Fibroblast of the aortic adventitia (primary cell): Measurements from ENCODE around the gene LSM4. TPM values are rescaled to one million over a fixed set of nuclear protein-coding genes. Genes with fewer than 3 reads are reported as not detected.
"Not testable (repeated sequence)": the region's sequence is repeated elsewhere in the genome, so short reads cannot be mapped to it uniquely, and the experiment has no call there.

Experiments used
- DNase-seq: peaks from one replicate; pipeline ENCODE4 v3.0.0-alpha.2; 2010; ENCODE audit warnings: low read depth
- H3K4me3 ChIP-seq: 2 replicates; pipeline ENCODE4 v1.5.1; 2011; ENCODE audit warnings: low read depth, mild to moderate bottlenecking, control low read depth, low read length, moderate library complexity
- total RNA-seq: library from RNA; depleted of rRNA; stranded (reverse); fragments of >200 nt; gene quantifications from 2 replicates; pipeline ENCODE4 v1.2.3, GENCODE V29; 2012; ENCODE audit warnings: low replicate concordance
- TF ChIP-seq, protein P1 (sequence below): IDR thresholded peaks from 2 replicates; pipeline ENCODE4 v1.5.1; 2011; ENCODE audit warnings: mild to moderate bottlenecking, low read length, control low read depth, inconsistent platforms; ENCODE audit not compliant: insufficient read depth

LSM4 gene
- total RNA-seq, 1 donor: 113 TPM

DNA sequence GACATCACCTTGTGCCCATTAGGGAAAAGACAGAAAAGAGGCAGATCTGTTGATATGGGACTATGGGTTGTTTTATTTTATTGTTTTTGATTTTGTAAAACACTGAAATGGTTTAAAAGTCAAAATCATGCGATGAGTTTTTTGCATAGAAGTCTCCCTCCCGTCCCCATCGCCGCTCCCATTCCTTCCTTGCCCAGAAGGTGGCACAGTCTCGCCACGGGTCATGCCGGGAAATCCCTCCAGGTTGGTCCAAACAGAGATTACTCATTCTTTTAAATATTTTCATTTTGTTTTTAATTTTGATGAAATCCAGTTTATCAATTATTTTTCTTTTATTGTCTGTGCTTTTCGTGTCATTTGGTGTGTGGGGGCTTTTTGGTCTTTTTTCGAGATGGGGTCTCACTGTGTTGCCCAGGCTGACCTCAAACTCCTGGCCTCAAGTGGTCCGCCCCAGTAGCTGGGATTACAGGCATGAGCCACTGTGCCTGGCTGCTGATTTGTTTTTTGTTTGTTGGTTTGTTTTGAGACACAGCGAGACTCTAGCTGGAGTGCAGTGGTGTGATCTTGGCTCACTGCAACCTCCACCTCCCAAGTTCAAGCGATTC is 26.8 kb upstream of the LSM4 start:
- no peak overlapping the region for H3K4me3 ChIP-seq
- TF ChIP-seq, protein P1, sequence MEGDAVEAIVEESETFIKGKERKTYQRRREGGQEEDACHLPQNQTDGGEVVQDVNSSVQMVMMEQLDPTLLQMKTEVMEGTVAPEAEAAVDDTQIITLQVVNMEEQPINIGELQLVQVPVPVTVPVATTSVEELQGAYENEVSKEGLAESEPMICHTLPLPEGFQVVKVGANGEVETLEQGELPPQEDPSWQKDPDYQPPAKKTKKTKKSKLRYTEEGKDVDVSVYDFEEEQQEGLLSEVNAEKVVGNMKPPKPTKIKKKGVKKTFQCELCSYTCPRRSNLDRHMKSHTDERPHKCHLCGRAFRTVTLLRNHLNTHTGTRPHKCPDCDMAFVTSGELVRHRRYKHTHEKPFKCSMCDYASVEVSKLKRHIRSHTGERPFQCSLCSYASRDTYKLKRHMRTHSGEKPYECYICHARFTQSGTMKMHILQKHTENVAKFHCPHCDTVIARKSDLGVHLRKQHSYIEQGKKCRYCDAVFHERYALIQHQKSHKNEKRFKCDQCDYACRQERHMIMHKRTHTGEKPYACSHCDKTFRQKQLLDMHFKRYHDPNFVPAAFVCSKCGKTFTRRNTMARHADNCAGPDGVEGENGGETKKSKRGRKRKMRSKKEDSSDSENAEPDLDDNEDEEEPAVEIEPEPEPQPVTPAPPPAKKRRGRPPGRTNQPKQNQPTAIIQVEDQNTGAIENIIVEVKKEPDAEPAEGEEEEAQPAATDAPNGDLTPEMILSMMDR: peak; percentile 95
- DNase-seq: peak; percentile 74

DNA sequence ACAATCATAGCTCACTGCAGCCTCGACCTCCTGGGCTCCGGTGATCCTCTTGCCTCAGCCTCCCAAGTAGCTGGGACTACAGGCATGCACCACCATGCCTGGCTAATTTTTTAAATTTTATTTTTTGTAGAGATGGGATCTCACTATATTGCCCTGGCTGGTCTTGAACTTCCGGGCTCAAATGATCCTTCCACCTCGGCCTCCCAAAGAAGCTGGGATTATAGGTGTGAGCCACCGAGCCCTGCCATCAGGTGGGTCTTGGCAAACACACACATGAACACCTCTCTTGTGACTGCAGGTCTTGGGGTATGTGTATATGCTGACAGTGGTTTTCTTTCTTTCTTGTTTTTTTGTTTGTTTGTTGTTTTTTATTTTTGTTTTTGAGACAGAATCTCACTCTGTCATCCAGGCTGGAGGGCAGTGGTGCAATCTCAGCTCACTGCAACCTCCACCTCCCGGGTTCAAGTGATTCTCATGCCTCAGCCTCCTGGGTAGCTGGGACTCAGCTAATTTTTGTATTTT is 26.0 kb upstream of the LSM4 start:
- not testable (repeated sequence) for H3K4me3 ChIP-seq, DNase-seq

DNA sequence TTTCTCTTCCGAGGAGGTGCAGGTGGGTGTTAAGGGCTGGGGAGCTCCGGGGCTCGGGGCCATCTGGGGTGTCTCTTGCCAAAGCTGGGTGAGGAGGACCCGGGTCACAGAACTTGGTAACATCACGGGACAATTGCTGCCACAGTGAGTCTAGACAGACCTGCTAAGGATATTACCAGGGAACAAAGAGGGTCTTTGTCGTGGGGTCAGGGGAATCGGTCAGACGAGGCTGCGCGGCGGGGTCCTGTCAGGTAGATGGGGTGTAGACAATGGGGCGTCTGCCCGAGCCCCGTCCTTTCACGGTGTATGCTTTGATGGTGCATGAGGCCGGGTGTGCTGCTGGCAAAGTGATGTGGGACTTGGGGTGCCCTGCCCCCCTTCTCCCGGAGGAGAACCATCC is 25.3 kb upstream of the LSM4 start:
- no peak for DNase-seq
- H3K4me3 ChIP-seq: no peak overlapping the region
- TF ChIP-seq, protein P1: no peak

DNA sequence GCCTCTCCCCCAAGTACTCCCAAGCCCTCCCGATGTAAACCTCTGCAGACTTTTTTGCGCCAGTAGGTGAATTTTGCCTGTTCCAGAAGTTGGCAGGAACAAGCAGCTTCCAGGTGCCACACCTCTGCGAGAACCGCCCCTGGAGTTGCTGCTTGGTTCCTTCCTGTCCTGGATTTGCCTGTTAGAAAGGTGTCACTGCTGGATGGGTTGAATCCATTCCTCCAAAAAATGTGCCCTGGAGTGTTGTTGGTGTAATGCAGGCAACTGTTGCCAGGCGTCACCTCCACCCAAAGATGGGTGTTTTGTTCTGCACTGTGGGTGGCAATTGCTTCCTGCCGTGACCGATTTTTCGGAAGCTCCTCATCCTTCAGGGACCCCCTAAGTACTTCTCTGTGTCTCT is 23.2 kb upstream of the LSM4 start:
- no peak for DNase-seq
- no peak overlapping the region for H3K4me3 ChIP-seq
- TF ChIP-seq, protein P1: no peak

DNA sequence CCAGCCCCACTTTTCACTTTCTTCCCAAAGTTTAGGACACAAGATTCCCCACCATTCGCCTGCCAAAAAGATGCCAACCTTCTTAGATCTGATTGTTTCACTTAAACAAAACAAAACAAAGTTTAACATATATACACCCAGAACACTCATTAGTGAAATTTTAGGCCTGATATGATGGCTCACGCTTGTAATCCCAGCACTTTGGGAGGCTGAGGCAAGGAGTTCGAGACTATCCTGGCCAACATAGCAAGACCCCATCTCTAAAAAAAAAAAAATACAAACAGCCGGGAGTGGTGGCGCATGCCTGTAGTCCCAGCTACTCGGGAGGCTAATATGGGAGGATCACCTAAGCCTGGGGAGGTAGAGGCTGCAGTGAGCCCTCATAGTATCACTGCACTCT is 22.4 kb upstream of the LSM4 start:
- H3K4me3 ChIP-seq: no peak overlapping the region
- TF ChIP-seq, protein P1: no peak
- DNase-seq: no peak

DNA sequence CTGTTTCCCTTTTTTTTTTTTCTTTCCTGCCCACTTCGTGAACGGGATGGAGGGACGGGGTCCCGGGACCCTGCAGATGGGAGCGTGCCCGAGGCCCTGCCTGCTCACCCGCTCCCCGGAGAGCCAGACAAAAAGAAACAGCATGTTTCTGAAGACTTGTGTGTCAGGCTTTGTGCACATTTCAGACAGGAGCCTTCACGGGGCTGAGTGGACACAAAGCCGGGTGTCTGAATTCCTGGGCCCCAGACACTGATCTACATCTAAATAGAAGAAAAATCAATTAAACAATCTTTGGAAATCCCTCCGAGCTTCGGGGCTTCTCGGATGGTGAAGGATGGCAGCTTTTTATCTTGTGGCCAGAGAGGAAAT is 21.7 kb upstream of the LSM4 start:
- TF ChIP-seq, protein P1: no peak
- DNase-seq: no peak
- H3K4me3 ChIP-seq: no peak overlapping the region

DNA sequence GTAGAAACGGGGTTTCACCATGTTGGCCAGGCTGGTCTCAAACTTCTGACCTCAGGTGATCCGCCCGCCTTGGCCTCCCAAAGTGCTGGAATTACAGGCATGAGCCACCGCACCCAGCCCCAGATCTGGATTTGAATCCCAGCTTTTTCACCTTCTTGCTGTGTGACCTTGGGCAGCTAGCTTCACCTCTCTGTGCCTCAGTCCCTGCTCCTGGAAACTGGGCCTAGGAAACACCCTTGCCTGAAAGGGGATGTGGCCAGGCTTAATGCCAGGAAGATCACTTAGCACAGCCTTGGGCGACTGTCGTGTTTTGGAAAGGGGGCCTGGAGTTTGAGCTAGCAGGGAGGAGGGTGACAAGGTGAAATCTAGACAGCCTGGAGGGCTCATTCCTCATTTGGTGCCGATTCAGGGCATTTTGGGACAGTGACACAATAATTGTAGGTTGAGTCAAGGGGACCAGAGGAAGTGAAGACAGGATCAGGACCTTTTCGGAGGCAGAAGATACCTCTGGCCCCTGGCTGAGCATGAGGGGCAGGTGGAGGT is 19.3 kb upstream of the LSM4 start:
- no peak overlapping the region for H3K4me3 ChIP-seq
- no peak for DNase-seq
- TF ChIP-seq, protein P1: no peak
